OCI-LY7 (cell line): ENCODE results near the gene ARPC1B. TPM values are rescaled to one million over a fixed set of nuclear protein-coding genes. Genes with fewer than 3 reads are reported as not detected.
"Not testable (repeated sequence)": the region's sequence is repeated elsewhere in the genome, so short reads cannot be mapped to it uniquely, and the experiment has no call there.

Source experiments
- BruUV-seq: library from RNA; stranded (reverse); fragments of 400-500 nt; replicated peaks from 2 replicates; lab custom pipeline; 2021; lab: Mats Ljungman, UMichigan
- CTCF ChIA-PET: fragments of 300-600 bp; sonication (Branson Sonifier 250); formaldehyde crosslinking; loops from one replicate; lab custom pipeline; 2022; ENCODE audit warnings: antibody characterized with exemption; ENCODE audit not compliant: unreplicated experiment; lab: Charles Lee
- POLR2A ChIA-PET: fragments of 300-600 bp; sonication (Branson Sonifier 250); formaldehyde crosslinking; loops from one replicate; lab custom pipeline; 2022; ENCODE audit warnings: antibody characterized with exemption; lab: Charles Lee
- DNase-seq: peaks from one replicate; pipeline ENCODE4 v3.0.0-alpha.2; 2015; ENCODE audit warnings: low spot score
- H2AFZ ChIP-seq: fragments of 200-600 bp; sonication (generic), shearing (Covaris generic); 2 replicates; pipeline ENCODE4 v1.6.1; 2014; ENCODE audit warnings: mild to moderate bottlenecking, antibody characterized with exemption, low read length, moderate library complexity
- H3K27ac ChIP-seq: fragments of 200-600 bp; sonication (generic); 2 replicates; pipeline ENCODE4 v1.5.1; 2014; ENCODE audit warnings: mixed run types, low read depth, mild to moderate bottlenecking, moderate library complexity, low read length, inconsistent platforms; ENCODE audit not compliant: poor library complexity, severe bottlenecking
- H3K36me3 ChIP-seq: fragments of 200-600 bp; sonication (generic); 2 replicates; pipeline ENCODE4 v1.6.1; 2014; ENCODE audit warnings: mild to moderate bottlenecking, antibody characterized with exemption, low read length, moderate library complexity, mixed read lengths; ENCODE audit not compliant: insufficient read depth
- H3K4me1 ChIP-seq: fragments of 200-600 bp; sonication (generic); 2 replicates; pipeline ENCODE4 v1.5.1; 2014; ENCODE audit warnings: mild to moderate bottlenecking, low read length; ENCODE audit not compliant: insufficient read depth, poor library complexity, severe bottlenecking
- H3K4me2 ChIP-seq: fragments of 200-600 bp; sonication (generic); 2 replicates; pipeline ENCODE4 v1.6.1; 2014; ENCODE audit warnings: mild to moderate bottlenecking, low read length
- H3K4me3 ChIP-seq: fragments of 200-600 bp; sonication (generic); 2 replicates; pipeline ENCODE4 v1.5.1; 2014; ENCODE audit warnings: mild to moderate bottlenecking, low read depth, low read length; ENCODE audit not compliant: poor library complexity, severe bottlenecking
- H3K79me2 ChIP-seq: fragments of 200-600 bp; sonication (generic); 2 replicates; pipeline ENCODE4 v1.6.1; 2016; ENCODE audit warnings: low read depth, mild to moderate bottlenecking, low read length, moderate library complexity, mixed read lengths; ENCODE audit not compliant: insufficient read depth
- H3K9me2 ChIP-seq: fragments of 200-600 bp; sonication (generic); 2 replicates; pipeline ENCODE4 v1.6.1; 2016; ENCODE audit warnings: mild to moderate bottlenecking, low read length, mixed read lengths; ENCODE audit not compliant: insufficient read depth
- H3K9me3 ChIP-seq: fragments of 200-600 bp; sonication (generic); 2 replicates; pipeline ENCODE4 v1.6.1; 2014; ENCODE audit warnings: mild to moderate bottlenecking, mixed run types, low read length, mixed read lengths
- H4K20me1 ChIP-seq: fragments of 200-600 bp; sonication (generic); 2 replicates; pipeline ENCODE4 v1.6.1; 2014; ENCODE audit warnings: mild to moderate bottlenecking, antibody characterized with exemption, low read length, moderate library complexity, mixed read lengths; ENCODE audit not compliant: insufficient read depth
- CTCF ChIP-seq: fragments of 200-600 bp; sonication (generic); conservative IDR thresholded peaks from 2 replicates; pipeline ENCODE4 v1.5.1; 2014; ENCODE audit warnings: mild to moderate bottlenecking, antibody characterized with exemption, low read length, moderate library complexity, mixed read lengths
- EZH2phosphoT487 ChIP-seq: fragments of 200-600 bp; sonication (generic); IDR thresholded peaks from 2 replicates; pipeline ENCODE4 v1.6.1; 2018; ENCODE audit warnings: low read depth, borderline replicate concordance, mild to moderate bottlenecking, mixed run types, antibody characterized with exemption, low read length, moderate library complexity, mixed read lengths
- intact Hi-C: fragments of 100-400 bp; cut with micrococcal nuclease; formaldehyde crosslinking; loops from one replicate; pipeline ENCODE4 v1.10.0; 2022; ENCODE audit not compliant: unreplicated experiment
- total RNA-seq, 2 experiments: library from RNA; depleted of rRNA in 1 of 2; stranded (reverse); fragments of >200 nt in 1 of 2; shearing (Covaris generic) in 1 of 2; gene quantifications; 2 replicates each; pipeline ENCODE4 v1.2.3, GENCODE V29; 2014 to 2022

ARPC1B gene
- total RNA-seq, 2 experiments from 2014 or later, result 169 to 191 TPM

GRCh38 chr7:99344061-99344647, 30.4 kb upstream of the ARPC1B start:
- POLR2A ChIA-PET, result no interaction called here
- H3K36me3 ChIP-seq, result peaks cover 78% of the 10 kb centered on the region

GRCh38 chr7:99350641-99351040, 23.9 kb upstream of the ARPC1B start:
- BruUV-seq, H3K27ac ChIP-seq, H3K79me2 ChIP-seq, H3K9me3 ChIP-seq, intact Hi-C loops, H3K9me2 ChIP-seq, H3K4me2 ChIP-seq, H3K4me1 ChIP-seq, DNase-seq, CTCF ChIA-PET, H2AFZ ChIP-seq, H4K20me1 ChIP-seq, H3K4me3 ChIP-seq: not testable (repeated sequence)
- POLR2A ChIA-PET, result interaction anchor here (0.6 to 1.3 kb wide), 2 partner anchors 10 to 12 kb away, joined by 3 to 5 read pairs; no protein-coding TSS in a partner anchor
- H3K36me3 ChIP-seq, result peaks cover 83% of the 10 kb centered on the region

More at GRCh38 chr7:99344061-99344647, 30.4 kb upstream of the ARPC1B start:
- Histone ChIP-seq H3K9me3 (no peaks in the 10 kb centered on the region), H3K79me2 (no peaks in the 10 kb centered on the region), H3K27ac (no peak overlapping the region), H3K4me3 (no peak overlapping the region), H2AFZ (no peak overlapping the region), H4K20me1 (no peaks in the 10 kb centered on the region), H3K4me2 (no peak overlapping the region), H3K9me2 (no peaks in the 10 kb centered on the region), H3K4me1 (no peaks in the 10 kb centered on the region)
- TF ChIP-seq EZH2phosphoT487 (no peak), CTCF (no peak)
- no peak for DNase-seq
- intact Hi-C loops, result no loop called here
- no TSS peak for BruUV-seq
- CTCF ChIA-PET, result no interaction called here

DNA sequence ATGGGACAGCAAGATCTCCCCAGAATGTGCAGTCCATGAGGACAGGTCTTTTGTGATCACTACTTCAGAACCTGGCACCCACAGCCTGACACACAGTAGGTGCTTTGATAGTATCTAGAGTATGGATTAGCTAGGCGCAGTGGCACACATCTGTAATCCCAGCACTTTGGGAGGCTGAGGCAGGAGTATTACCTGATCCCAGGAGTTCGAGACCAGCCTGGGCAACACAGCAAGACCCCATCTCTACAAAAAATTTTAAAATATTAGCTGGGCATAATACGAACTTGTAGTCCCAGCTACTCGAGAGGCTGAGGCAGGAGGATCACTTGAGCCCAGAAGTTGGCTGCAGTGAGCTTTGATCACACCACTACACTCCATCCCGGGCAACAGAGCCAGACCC, 22.3 kb upstream of the ARPC1B start:
- Histone ChIP-seq H3K36me3 (peaks cover 76% of the 10 kb centered on the region), H3K9me2 (no peaks in the 10 kb centered on the region), H2AFZ (no peak overlapping the region), H4K20me1 (no peaks in the 10 kb centered on the region), H3K4me2 (no peak overlapping the region), H3K79me2 (no peaks in the 10 kb centered on the region), H3K27ac (no peak overlapping the region), H3K4me3 (no peak overlapping the region), H3K4me1 (no peaks in the 10 kb centered on the region), H3K9me3 (no peaks in the 10 kb centered on the region)
- BruUV-seq, result no TSS peak
- POLR2A ChIA-PET, result interaction anchor here (0.6 to 1.0 kb wide), 2 partner anchors 9 to 62 kb away, joined by 3 read pairs; no protein-coding TSS in a partner anchor
- intact Hi-C loops, result no loop called here
- CTCF ChIA-PET, result no interaction called here
- no peak for DNase-seq
- TF ChIP-seq EZH2phosphoT487 (no peak), CTCF (no peak)
